Amniotic epithelial cell (primary cell): Measurements from ENCODE around the gene TOR3A.
"Not testable (repeated sequence)": the region's sequence is repeated elsewhere in the genome, so short reads cannot be mapped to it uniquely, and the experiment has no call there.

Experiments used
- DNase-seq: peaks from one replicate; pipeline ENCODE4 v3.0.0-alpha.2; 2010; ENCODE audit warnings: low read depth

The TOR3A gene

DNA sequence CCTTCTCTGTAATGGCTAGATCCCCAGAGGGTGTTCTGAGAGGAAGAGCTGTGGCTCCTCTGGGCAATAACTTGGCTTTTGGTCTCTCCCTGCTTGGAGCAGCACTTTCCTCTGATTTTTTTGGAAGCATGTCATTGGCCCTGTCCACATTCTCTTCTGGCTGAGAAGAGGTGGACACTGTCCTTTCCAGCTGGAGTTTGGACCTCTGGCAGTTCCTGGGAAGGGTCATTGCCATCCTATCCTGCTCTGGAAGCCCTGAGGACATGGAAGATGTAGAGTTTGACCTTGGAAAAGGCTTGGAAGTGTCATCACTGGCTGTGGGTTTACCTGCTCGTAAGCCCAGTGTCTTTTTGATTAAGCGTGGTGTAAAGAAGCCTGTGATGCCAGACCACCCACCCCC is 26.8 kb downstream of the TOR3A start:
- no peak for DNase-seq

DNA sequence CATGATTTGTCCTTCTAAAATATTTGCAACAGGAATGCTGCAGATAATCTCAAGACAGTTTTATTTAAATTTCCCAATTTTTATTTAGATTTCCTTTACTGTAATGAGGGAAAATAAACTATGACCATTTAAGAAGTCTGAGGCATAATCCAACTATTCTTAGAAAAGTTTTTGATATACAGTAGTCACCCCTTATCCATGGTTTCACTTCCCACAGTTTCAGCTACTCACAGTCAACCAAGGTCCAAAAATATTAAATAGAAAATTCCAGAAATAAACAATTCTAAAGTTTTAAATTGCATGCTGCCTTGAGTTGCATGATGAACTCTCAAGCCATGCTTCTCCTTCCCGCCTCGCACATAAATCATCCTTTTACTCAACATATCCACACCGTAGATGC is 33.3 kb downstream of the TOR3A start:
- peak; percentile 46 for DNase-seq

DNA sequence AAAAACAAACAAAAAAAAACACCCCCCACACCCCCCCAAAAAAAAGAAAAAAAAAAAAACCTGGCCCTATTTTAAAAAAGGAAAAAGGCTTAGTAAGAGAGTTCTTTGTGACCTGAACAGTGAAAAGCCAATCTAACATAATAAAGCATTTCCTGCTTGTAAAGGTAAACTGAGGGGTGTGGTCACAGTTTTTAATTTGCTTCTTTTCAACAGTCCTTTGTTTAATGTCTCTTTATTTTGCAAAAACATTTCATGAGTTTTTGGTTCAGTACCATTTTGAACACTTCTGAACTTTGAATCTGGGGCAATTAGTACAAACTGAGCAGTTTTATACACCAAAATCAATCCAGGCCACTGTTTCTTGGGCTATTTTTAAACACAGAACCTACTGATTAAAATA is 37.6 kb downstream of the TOR3A start:
- DNase-seq = no peak

- DNase-seq = peak; percentile 33
Measured at GRCh38 chr1:179120736-179121135, 38.9 kb downstream of the TOR3A start.

DNA sequence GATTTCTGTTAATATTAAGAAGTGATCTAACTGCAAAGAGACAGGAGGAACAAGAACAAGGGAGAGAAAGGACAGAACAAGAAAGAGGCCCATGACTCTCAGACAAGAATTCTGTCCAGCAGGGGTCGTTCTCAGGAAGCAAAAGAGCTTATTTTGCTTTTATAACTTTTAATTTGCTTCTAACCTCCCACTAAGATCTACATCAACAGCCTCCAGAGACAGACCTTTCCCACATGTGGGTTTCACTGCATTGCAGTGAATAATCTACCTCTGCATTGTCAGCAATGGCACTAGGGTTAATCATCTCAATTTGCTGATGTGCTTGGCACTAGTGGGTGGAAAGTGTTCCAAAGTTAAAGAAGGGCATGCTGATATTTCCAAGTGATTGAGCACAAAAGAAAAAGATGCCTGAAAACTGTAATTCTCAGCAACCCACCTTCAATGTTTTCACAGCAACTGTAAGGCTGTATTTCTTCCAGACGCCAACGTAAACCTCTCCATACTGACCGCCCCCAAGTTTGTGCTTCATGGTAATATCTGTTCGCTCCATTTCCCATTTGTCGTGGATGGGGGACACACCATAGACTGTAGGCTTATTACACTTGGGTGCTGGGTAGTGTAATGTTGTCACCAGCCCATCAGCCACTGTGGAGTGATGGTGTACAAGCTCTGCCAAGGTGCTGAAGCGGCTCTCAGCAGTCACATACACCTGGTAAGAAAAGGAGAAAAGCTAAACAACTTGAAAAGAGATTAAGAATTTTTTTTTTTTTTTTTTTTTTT is 39.5 kb downstream of the TOR3A start:
- peak; percentile 68 for DNase-seq

DNA sequence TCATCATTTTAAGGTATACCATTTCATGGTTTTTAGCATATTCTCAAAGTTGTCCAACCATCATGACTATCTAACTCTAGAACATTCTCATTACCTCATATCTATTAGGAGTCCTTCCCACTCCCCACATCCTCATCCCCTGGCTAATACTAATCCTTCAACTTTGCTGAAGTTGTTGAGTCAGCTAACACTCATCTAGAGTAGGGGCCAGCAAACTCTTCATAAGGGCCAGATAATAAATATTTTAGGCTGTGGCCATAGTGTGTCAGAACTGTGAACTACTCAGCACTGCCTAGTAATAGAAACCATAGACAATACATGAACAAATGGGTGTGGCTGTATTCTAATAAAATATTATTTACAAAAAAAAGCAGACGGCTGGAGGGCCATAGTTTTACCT is 43.0 kb downstream of the TOR3A start:
- DNase-seq = peak; percentile 70

- DNase-seq = no peak
Measured at GRCh38 chr1:179126338-179127060, 44.6 kb downstream of the TOR3A start.

DNA sequence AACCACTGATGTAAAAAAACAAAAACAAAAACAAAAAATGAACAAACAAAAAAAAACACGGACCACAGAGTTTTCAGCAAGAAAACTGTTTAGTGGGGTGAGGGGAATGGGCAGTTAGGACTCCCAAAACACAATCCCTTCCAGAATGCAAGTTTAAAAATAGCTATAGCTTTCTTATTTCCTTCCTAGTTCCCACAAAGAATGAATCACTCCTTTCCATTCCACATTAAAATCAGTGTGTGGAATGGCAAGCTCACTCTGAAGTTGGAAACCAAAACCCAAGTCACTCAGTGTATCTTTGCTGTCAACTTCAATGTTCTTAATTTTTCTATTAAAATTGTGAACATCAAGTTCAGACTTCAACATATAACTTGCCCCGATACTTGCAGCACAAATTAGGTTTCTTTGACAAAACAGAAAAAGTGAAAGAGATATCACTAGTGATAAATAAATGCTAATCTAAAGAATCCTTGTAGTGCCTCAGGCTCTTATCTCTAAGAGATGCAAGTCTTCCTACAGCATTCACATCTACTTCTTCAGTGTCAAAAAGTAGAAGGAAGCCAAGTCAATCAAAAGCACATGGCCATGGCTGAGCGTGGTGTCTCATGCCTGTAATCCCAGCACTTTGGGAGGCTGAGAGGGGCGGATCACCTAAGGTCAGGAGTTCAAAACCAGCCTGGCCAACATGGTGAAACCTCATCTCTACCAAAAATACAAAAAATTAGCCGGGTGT is 45.5 kb downstream of the TOR3A start:
- DNase-seq = peak; percentile 61

GRCh38 chr1:179128520-179128919 is 46.6 kb downstream of the TOR3A start:
- no peak for DNase-seq

DNA sequence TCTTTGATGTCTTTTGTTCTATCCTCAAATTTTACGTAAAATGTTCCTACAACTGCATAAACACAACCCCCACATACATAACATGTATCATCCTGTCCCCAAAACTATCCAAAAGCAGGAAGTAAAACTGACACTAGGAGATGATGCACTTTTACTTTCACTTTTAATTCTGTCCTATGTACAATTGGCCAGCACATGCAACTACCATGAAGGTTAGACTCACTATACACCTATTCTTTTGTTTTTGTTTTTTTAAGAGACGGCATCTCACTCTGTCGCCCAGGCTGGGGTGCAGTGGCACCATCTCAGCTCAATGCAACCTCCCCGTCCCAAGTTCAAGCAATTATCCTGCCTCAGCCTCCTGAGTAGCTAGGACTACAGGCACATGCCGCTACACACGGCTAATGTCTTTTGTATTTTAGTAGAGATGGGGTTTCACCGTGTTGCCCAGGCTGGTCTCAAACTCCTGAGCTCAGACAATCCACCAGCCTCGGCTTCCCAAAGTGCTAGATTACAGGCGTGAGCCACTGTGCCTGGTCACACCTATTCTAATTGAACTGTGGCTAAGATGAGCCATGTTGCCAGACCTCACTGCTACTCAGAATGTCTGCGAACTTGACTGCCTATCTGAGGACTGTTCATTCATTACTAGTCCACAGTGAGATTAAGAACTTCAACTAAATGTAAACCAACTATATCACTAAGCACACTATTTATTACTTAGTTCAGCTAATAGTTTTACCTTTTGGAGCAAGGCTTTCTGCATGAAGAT is 48.0 kb downstream of the TOR3A start:
- peak; percentile 47 for DNase-seq

- not testable (repeated sequence) for DNase-seq
Measured at GRCh38 chr1:179135168-179135567, 53.3 kb downstream of the TOR3A start.

- not testable (repeated sequence) for DNase-seq
Measured at GRCh38 chr1:179135707-179136106, 53.8 kb downstream of the TOR3A start.

GRCh38 chr1:179137617-179138255 is 55.9 kb downstream of the TOR3A start:
- DNase-seq = no peak

GRCh38 chr1:179138755-179139154 is 56.9 kb downstream of the TOR3A start:
- not testable (repeated sequence) for DNase-seq

DNA sequence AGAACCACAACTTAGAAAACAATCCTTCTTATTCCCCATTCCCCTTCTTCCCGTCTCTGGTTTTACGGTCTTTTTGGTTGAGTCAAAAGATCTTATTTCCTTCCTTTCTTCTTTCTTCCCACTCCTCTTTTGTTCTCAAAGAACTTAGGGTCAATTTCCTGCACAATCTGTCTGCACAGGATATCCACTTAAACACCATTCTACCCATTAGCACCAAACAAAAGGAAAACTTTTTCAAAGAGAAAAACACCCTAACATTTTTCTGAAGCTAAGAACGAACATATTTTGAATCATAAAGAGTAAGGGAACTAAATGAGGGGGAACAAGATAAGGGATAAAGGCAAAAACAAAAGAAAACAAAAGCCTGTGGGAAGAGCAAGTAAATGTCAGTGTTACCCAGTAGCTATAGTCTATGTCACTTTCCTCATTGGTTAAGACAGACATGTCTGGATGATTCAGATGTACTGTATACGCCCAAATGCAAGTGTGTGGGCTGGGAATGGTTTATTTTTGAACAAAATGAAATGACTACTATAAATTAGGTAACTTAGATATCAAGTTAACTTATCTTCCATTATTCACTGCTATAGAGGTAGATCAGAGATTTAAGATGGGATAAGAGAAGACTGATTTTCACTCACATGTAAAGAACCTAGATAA is 59.9 kb downstream of the TOR3A start:
- DNase-seq = peak; percentile 86

- peak; percentile 97 for DNase-seq
Measured at GRCh38 chr1:179142889-179143299, 61.0 kb downstream of the TOR3A start.

DNA sequence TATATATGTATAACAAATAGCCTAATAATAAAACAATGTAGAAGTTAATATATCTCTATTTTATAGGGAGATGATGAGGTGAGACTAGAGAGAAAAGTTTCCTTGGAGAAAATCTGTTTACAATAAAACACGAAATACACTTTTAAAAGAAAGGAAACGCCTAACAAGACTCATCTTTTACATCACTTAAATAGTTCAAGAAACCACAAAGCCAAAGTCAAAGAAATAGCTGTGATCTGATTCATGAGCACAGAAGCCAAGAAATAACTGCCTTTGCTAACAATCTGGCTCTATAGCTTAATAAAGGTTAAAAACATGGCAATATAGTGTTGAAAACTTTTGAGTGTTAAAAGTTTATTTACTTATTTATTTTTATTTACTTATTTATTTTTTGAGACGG is 61.5 kb downstream of the TOR3A start:
- peak; percentile 95 for DNase-seq

GRCh38 chr1:179144626-179145025 is 62.8 kb downstream of the TOR3A start:
- no peak for DNase-seq

DNA sequence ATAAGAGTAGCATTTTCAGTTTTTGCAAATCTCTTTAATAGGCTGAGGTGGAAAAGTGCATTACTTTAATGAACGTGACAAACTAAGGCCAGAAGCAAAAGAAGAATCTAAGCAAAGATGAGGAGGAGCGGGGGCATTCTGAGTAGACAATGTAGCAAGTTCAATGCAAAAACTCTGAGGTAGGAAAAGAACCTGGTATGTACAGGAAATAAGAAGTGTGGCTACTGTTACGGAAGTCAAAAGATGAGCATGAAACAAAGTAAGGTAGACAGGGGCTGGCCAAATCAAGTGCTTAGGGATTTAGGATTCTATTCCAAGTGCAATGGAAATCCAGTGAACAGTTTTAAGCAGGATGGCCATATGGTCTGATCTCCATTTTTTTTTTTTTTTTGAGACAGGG is 63.7 kb downstream of the TOR3A start:
- DNase-seq = no peak
